Activated CD4-positive, alpha-beta memory T cell treated with anti-CD3 and anti-CD28 coated beads, Interleukin-2, amount 10 ng/mL, durations not matched to agents 7 days and 5 days (primary cell): ENCODE results near the gene LPAR2. TPM values are rescaled to one million over a fixed set of nuclear protein-coding genes. Genes with fewer than 3 reads are reported as not detected.

ENCODE experiments used
- CTCF ChIA-PET: fragments of 350-600 bp; sonication (Branson Sonifier 250); formaldehyde crosslinking; loops from one replicate; lab custom pipeline; 2021; ENCODE audit warnings: antibody characterized with exemption, inconsistent platforms; lab: Charles Lee
- POLR2A ChIA-PET: fragments of 350-600 bp; sonication (Branson Sonifier 250); formaldehyde crosslinking; loops from one replicate; lab custom pipeline; 2021; ENCODE audit warnings: antibody characterized with exemption; lab: Charles Lee
- DNase-seq: peaks from one replicate; pipeline ENCODE4 v3.0.0-alpha.2; 2020
- H3K27ac Mint-ChIP-seq: one replicate; pipeline ENCODE4 v1.8.0; 2021; ENCODE audit warnings: mild to moderate bottlenecking, mixed read lengths
- H3K27me3 Mint-ChIP-seq: one replicate; pipeline ENCODE4 v1.8.0; 2021; ENCODE audit warnings: mixed read lengths
- H3K36me3 Mint-ChIP-seq: one replicate; pipeline ENCODE4 v1.8.0; 2021; ENCODE audit warnings: low read depth, mixed read lengths
- H3K4me1 Mint-ChIP-seq: one replicate; pipeline ENCODE4 v1.8.0; 2021; ENCODE audit warnings: mixed read lengths
- H3K4me3 Mint-ChIP-seq: one replicate; pipeline ENCODE4 v1.8.0; 2021; ENCODE audit warnings: mild to moderate bottlenecking, mixed read lengths
- H3K9me3 Mint-ChIP-seq: one replicate; pipeline ENCODE4 v1.8.0; 2021; ENCODE audit warnings: mixed read lengths
- total RNA-seq, 2 experiments: library from RNA; stranded (reverse); gene quantifications; one replicate each; pipeline ENCODE4 v1.2.3, GENCODE V29; 2021

The LPAR2 gene
- total RNA-seq, 2 experiments from 2014 or later, result 43.2 to 46.2 TPM

DNA sequence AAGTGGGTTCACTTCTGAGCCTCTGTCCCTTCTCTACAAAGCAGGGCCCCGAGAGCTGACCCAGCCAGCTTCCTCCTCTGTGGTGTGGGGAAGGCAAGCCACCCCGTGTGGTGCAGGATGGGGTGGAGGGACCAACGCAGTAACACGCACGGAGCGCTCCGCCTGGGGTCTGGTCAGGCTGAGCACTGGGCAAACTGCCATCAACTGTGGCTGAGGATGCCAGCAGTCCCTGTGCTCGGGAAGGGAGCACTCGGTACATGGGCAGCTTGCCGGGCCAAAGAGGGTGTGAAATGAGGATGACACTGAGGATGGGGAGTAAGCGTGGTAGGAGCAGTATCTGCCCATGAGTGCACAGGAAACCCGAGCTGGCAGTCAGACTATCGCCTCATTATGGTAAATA is 23.1 kb upstream of the LPAR2 start:
- DNase-seq, result no peak
- CTCF ChIA-PET, result interaction anchor here (1.0 to 1.3 kb wide), 3 partner anchors 73 to 100 kb away, joined by 3 to 4 read pairs (median 3); no protein-coding TSS in a partner anchor
- H3K4me3 Mint-ChIP-seq, result no peak overlapping the region
- H3K4me1 Mint-ChIP-seq, result peaks cover 2% of the 10 kb centered on the region
- POLR2A ChIA-PET, result interaction anchor here (1.2 to 4.5 kb wide), 5 partner anchors 11 to 135 kb away, joined by 3 to 36 read pairs (median 3); partner anchors contain the start of genes ATP13A1 and NDUFA13
- H3K27me3 Mint-ChIP-seq, result no peaks in the 10 kb centered on the region
- peaks cover 76% of the 10 kb centered on the region for H3K36me3 Mint-ChIP-seq
- no peaks in the 10 kb centered on the region for H3K9me3 Mint-ChIP-seq
- no peak overlapping the region for H3K27ac Mint-ChIP-seq

GRCh38 chr19:19650331-19650730 is 22.3 kb upstream of the LPAR2 start:
- DNase-seq, result no peak
- Mint-ChIP-seq H3K36me3 (peaks cover 72% of the 10 kb centered on the region), H3K27me3 (no peaks in the 10 kb centered on the region), H3K4me1 (peaks cover 2% of the 10 kb centered on the region), H3K4me3 (no peak overlapping the region), H3K27ac (no peak overlapping the region), H3K9me3 (no peaks in the 10 kb centered on the region)
- ChIA-PET CTCF (interaction anchor here (1.0 to 1.6 kb wide), 4 partner anchors 72 to 118 kb away, joined by 3 to 4 read pairs (median 3); no protein-coding TSS in a partner anchor), POLR2A (interaction anchor here (1.2 to 4.5 kb wide), 4 partner anchors 12 to 134 kb away, joined by 3 to 36 read pairs (median 4); partner anchors contain the start of genes ATP13A1 and NDUFA13)

DNA sequence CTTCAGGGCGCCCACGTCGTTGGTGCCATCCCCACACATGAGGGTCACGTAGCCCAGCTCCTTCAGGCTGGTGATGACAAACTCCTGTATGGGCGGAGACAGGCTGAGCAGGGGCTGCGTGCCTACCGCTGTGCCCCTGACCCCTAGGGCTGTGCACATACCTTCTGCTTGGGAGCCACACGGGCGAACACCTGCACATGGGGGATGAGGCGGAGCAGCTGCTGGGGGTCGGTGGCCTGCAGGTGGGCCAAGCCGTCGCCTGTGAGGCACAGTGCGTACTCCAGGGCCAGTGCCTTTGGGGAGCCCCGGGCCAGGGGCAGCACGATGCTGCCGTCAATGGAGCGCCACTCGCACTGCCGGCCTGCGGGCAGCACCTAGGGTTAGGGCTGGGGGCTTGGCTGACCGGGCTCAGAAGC is 21.6 kb upstream of the LPAR2 start:
- CTCF ChIA-PET, result interaction anchor here (1.6 kb wide), 1 partner anchor 117 kb away, joined by 3 read pairs; no protein-coding TSS in a partner anchor
- peaks cover 65% of the 10 kb centered on the region for H3K36me3 Mint-ChIP-seq
- no peaks in the 10 kb centered on the region for H3K9me3 Mint-ChIP-seq
- no peak overlapping the region for H3K27ac Mint-ChIP-seq
- H3K4me1 Mint-ChIP-seq, result peaks cover 2% of the 10 kb centered on the region
- POLR2A ChIA-PET, result interaction anchor here (1.5 to 4.5 kb wide), 2 partner anchors 13 to 23 kb away, joined by 3 to 36 read pairs; partner anchors contain the start of gene ATP13A1
- no peaks in the 10 kb centered on the region for H3K27me3 Mint-ChIP-seq
- no peak for DNase-seq
- no peak overlapping the region for H3K4me3 Mint-ChIP-seq

GRCh38 chr19:19649155-19649554 is 21.1 kb upstream of the LPAR2 start:
- Mint-ChIP-seq H3K27ac (no peak overlapping the region), H3K27me3 (no peaks in the 10 kb centered on the region), H3K4me3 (no peak overlapping the region), H3K9me3 (no peaks in the 10 kb centered on the region), H3K4me1 (peaks cover 2% of the 10 kb centered on the region), H3K36me3 (peaks cover 63% of the 10 kb centered on the region)
- POLR2A ChIA-PET, result no interaction called here
- no peak for DNase-seq
- CTCF ChIA-PET, result interaction anchor here (1.6 kb wide), 1 partner anchor 117 kb away, joined by 3 read pairs; no protein-coding TSS in a partner anchor

GRCh38 chr19:19647037-19647835 is 19.2 kb upstream of the LPAR2 start:
- Mint-ChIP-seq H3K4me1 (peaks cover 9% of the 10 kb centered on the region), H3K27ac (no peak overlapping the region), H3K27me3 (no peaks in the 10 kb centered on the region), H3K4me3 (no peak overlapping the region), H3K36me3 (peaks cover 65% of the 10 kb centered on the region), H3K9me3 (no peaks in the 10 kb centered on the region)
- CTCF ChIA-PET, result interaction anchor here (0.6 kb wide), 1 partner anchor 772 kb away, joined by 3 read pairs; no protein-coding TSS in a partner anchor
- POLR2A ChIA-PET, result no interaction called here
- DNase-seq, result no peak

- no peak for DNase-seq
These were observed 17.3 kb upstream of the LPAR2 start for GRCh38 chr19:19645233-19645870.

GRCh38 chr19:19644054-19644388 is 16.0 kb upstream of the LPAR2 start:
- Mint-ChIP-seq H3K27ac (peak overlapping the region; percentile 96), H3K27me3 (no peaks in the 10 kb centered on the region), H3K4me1 (peaks cover 15% of the 10 kb centered on the region), H3K36me3 (peaks cover 64% of the 10 kb centered on the region), H3K4me3 (peak overlapping the region; percentile 98), H3K9me3 (no peaks in the 10 kb centered on the region)
- CTCF ChIA-PET, result interaction anchor here (0.7 to 1.9 kb wide), 11 partner anchors 9 to 127 kb away, joined by 3 to 34 read pairs (median 4); partner anchors contain the start of genes ATP13A1, CILP2 and NDUFA13
- POLR2A ChIA-PET, result interaction anchor here (0.6 to 2.5 kb wide), 13 partner anchors 8 to 222 kb away, joined by 3 to 22 read pairs (median 4); partner anchors contain the start of genes ATP13A1, ZNF101 and ZNF253
- DNase-seq, result no peak

More at GRCh38 chr19:19645233-19645870, 17.3 kb upstream of the LPAR2 start:
- Mint-ChIP-seq H3K4me1 (peaks cover 17% of the 10 kb centered on the region), H3K36me3 (peaks cover 59% of the 10 kb centered on the region), H3K9me3 (no peaks in the 10 kb centered on the region), H3K27ac (no peak overlapping the region), H3K27me3 (no peaks in the 10 kb centered on the region), H3K4me3 (no peak overlapping the region)
- ChIA-PET CTCF (interaction anchor here (0.5 to 1.9 kb wide), 3 partner anchors 36 to 114 kb away, joined by 3 to 34 read pairs (median 3); no protein-coding TSS in a partner anchor), POLR2A (interaction anchor here (0.9 to 2.5 kb wide), 2 partner anchors 16 to 114 kb away, joined by 4 to 22 read pairs; no protein-coding TSS in a partner anchor)

GRCh38 chr19:19643158-19644053 is 15.4 kb upstream of the LPAR2 start, which contains the start of gene GMIP:
GMIP (minus strand) TSS chr19:19643657; CDS start chr19:19643529, 128 bp downstream.
- no peaks in the 10 kb centered on the region for H3K27me3 Mint-ChIP-seq
- H3K4me3 Mint-ChIP-seq, result peak within 1 kb of the TSS; percentile 98
- H3K36me3 Mint-ChIP-seq, result peaks cover 65% of the 10 kb centered on the region
- H3K27ac Mint-ChIP-seq, result peak within 1 kb of the TSS; percentile 96
- peaks cover 16% of the 10 kb centered on the region for H3K4me1 Mint-ChIP-seq
- ChIA-PET POLR2A (interaction anchor here (0.6 to 2.5 kb wide), 15 partner anchors 9 to 223 kb away, joined by 3 to 22 read pairs (median 3); partner anchors contain the start of genes ATP13A1, ZNF101 and ZNF253), CTCF (interaction anchor here (0.7 to 1.9 kb wide), 11 partner anchors 10 to 127 kb away, joined by 3 to 34 read pairs (median 4); partner anchors contain the start of genes ATP13A1, CILP2 and NDUFA13)
- no peaks in the 10 kb centered on the region for H3K9me3 Mint-ChIP-seq
- peak; percentile 90 for DNase-seq

- Mint-ChIP-seq H3K9me3 (no peaks in the 10 kb centered on the region), H3K27ac (peak overlapping the region; percentile 96), H3K36me3 (peaks cover 64% of the 10 kb centered on the region), H3K4me1 (peaks cover 18% of the 10 kb centered on the region), H3K27me3 (no peaks in the 10 kb centered on the region), H3K4me3 (peak overlapping the region; percentile 98)
- ChIA-PET CTCF (no interaction called here), POLR2A (interaction anchor here (0.7 to 1.3 kb wide), 6 partner anchors 14 to 112 kb away, joined by 3 to 4 read pairs (median 3); partner anchors contain the start of genes LPAR2 and ZNF101)
- peak; percentile 47 for DNase-seq
These were observed 14.6 kb upstream of the LPAR2 start for GRCh38 chr19:19642506-19643157.

DNA sequence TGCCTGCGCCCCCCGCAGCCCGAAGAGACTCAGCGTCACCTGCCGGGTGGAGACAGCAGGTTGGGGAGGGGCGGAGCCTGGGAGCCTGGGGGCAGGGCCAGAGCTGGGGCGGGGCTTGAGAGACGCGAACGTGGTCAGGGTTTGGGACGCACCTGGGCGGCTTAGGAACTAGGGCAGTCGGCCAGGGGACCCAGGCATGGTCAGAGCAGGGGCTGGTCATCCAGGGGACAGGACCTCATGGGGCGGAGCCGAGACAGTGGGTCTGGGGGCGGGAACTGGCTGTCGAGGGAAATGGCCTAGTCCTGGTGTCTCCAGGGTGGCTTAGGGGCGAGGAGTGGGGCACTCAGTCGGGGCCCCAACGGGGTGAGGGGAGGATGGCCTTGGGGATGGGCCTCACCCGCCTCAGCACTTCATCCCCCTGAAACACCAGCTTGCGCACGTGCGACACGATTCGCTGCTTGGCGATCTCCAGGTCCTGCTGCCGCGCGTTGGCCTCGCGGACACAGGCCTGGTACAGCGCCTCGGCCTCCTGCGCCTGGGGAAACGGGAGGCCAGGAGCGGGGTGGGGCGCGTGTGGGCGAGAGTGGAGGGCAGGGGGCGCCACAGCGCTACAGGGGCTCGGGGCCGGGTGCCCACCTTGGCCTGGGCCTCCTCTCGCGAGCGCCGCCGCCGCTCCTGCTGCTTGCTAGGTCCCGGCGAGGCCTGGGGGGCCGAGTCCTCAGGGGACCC is 9.7 kb upstream of the LPAR2 start:
- peaks cover 75% of the 10 kb centered on the region for H3K36me3 Mint-ChIP-seq
- POLR2A ChIA-PET, result no interaction called here
- CTCF ChIA-PET, result no interaction called here

DNA sequence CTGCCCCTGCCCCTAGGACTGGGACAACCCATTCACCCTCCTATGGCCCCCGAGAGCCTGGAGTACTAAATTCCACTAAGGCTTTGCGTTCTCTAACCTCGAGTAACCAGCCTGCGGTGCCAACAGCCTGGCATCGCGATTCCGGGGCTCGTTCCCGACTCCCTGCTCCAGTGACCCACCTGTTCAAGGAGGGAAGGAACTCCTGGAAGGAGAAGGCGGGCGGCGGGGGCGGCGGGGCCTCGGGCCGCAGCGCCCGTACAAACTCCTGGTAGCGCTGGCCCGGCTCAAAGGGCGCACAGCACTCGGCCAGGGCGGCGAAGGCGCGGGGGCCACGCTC is 9.1 kb upstream of the LPAR2 start:
- POLR2A ChIA-PET, result no interaction called here
- no peaks in the 10 kb centered on the region for H3K27me3 Mint-ChIP-seq
- peaks cover 33% of the 10 kb centered on the region for H3K4me1 Mint-ChIP-seq
- no peaks in the 10 kb centered on the region for H3K9me3 Mint-ChIP-seq
- DNase-seq, result no peak
- H3K4me3 Mint-ChIP-seq, result no peak overlapping the region
- CTCF ChIA-PET, result no interaction called here
- no peak overlapping the region for H3K27ac Mint-ChIP-seq
- peaks cover 75% of the 10 kb centered on the region for H3K36me3 Mint-ChIP-seq

More for the DNA sequence above, 9.7 kb upstream of the LPAR2 start:
- H3K27me3 Mint-ChIP-seq, result no peaks in the 10 kb centered on the region
- DNase-seq, result no peak
- no peak overlapping the region for H3K27ac Mint-ChIP-seq
- peaks cover 36% of the 10 kb centered on the region for H3K4me1 Mint-ChIP-seq
- H3K4me3 Mint-ChIP-seq, result no peak overlapping the region
- H3K9me3 Mint-ChIP-seq, result no peaks in the 10 kb centered on the region
